ENCODE data around the gene SKAP1.

SKAP1 gene

GRCh38 chr17:48110761-48111160 is 319.3 kb downstream of the SKAP1 start:
- H3K4me1 ChIP-seq (ENCODE audit: low read length) = peaks cover 5% of the 10 kb centered on the region; the same call in 1 of the 2 replicates
- no peak overlapping the region for H3K9ac ChIP-seq (ENCODE audit: low read length)

GRCh38 chr17:48107137-48108055 is 322.6 kb downstream of the SKAP1 start, which contains the start of gene SNX11:
SNX11 (plus strand) TSS chr17:48107766; CDS start chr17:48112044, 4,278 bp downstream.
- H2AFZ ChIP-seq (ENCODE audit: low read length) = peak within 1 kb of the TSS; percentile 81

More at GRCh38 chr17:48110761-48111160, 319.3 kb downstream of the SKAP1 start:
- Histone ChIP-seq H3K36me3 (replicated peaks; ENCODE audit: insufficient read depth, low read length) (no peaks in the 10 kb centered on the region), H3K79me2 (ENCODE audit: low read length) (peaks cover 50% of the 10 kb centered on the region), H2AFZ (ENCODE audit: low read length) (no peak overlapping the region), H3K4me2 (ENCODE audit: low read depth, low read length) (no peak overlapping the region), H3K27me3 (replicated peaks; ENCODE audit: insufficient read depth, low read length) (no peaks in the 10 kb centered on the region), H3K4me3 (ENCODE audit: low read length) (no peak overlapping the region), H3K9me2 (replicated peaks; ENCODE audit: insufficient read depth, low read length) (no peaks in the 10 kb centered on the region), H3K9me3 (replicated peaks; ENCODE audit: insufficient read depth, low read length) (no peaks in the 10 kb centered on the region), H3F3A (ENCODE audit: insufficient read depth, low read length) (peaks cover 10% of the 10 kb centered on the region), H4K20me1 (ENCODE audit: insufficient read depth, low read length) (no peaks in the 10 kb centered on the region; the same call in 1 of the 2 replicates), H3K27ac (ENCODE audit: low read length) (no peak overlapping the region)
- TF ChIP-seq EZH2 (optimal IDR thresholded peaks at IDR 0.05; ENCODE audit: low read depth, low read length) = no peak
- no peak for TF ChIP-seq CTCF (IDR thresholded peaks at IDR 0.05; ENCODE audit: low read length)
- TF ChIP-seq EZH2phosphoT487 (IDR thresholded peaks at IDR 0.05; ENCODE audit: low read length) = no peak
- no peak for DNase-seq

GRCh38 chr17:48106802-48107136 is 323.2 kb downstream of the SKAP1 start:
- no peak for DNase-seq
- Histone ChIP-seq H3K4me2 (ENCODE audit: low read depth, low read length) (peak overlapping the region; percentile 79), H3K9me2 (replicated peaks; ENCODE audit: insufficient read depth, low read length) (no peaks in the 10 kb centered on the region), H3K36me3 (replicated peaks; ENCODE audit: insufficient read depth, low read length) (no peaks in the 10 kb centered on the region), H2AFZ (ENCODE audit: low read length) (peak overlapping the region; percentile 81), H3K27ac (ENCODE audit: low read length) (no peak overlapping the region; the same call in 1 of the 2 replicates), H3K4me1 (ENCODE audit: low read length) (peaks cover 5% of the 10 kb centered on the region; the same call in 1 of the 2 replicates), H3K4me3 (ENCODE audit: low read length) (peak overlapping the region; percentile 83), H3F3A (ENCODE audit: insufficient read depth, low read length) (peaks cover 22% of the 10 kb centered on the region), H3K9me3 (replicated peaks; ENCODE audit: insufficient read depth, low read length) (no peaks in the 10 kb centered on the region), H3K79me2 (ENCODE audit: low read length) (peaks cover 38% of the 10 kb centered on the region), H3K27me3 (replicated peaks; ENCODE audit: insufficient read depth, low read length) (no peaks in the 10 kb centered on the region), H3K9ac (ENCODE audit: low read length) (peak overlapping the region; percentile 79; the same call in 1 of the 2 replicates), H4K20me1 (ENCODE audit: insufficient read depth, low read length) (no peaks in the 10 kb centered on the region; the same call in 1 of the 2 replicates)
- TF ChIP-seq EZH2 (optimal IDR thresholded peaks at IDR 0.05; ENCODE audit: low read depth, low read length) (no peak), EZH2phosphoT487 (IDR thresholded peaks at IDR 0.05; ENCODE audit: low read length) (no peak), CTCF (IDR thresholded peaks at IDR 0.05; ENCODE audit: low read length) (no peak)

More at GRCh38 chr17:48107137-48108055, 322.6 kb downstream of the SKAP1 start, which contains the start of gene SNX11:
- Histone ChIP-seq H3K4me2 (ENCODE audit: low read depth, low read length) (peak within 1 kb of the TSS; percentile 79), H3K27ac (ENCODE audit: low read length) (peak within 1 kb of the TSS; percentile 76; the same call in 1 of the 2 replicates), H3K9me3 (replicated peaks; ENCODE audit: insufficient read depth, low read length) (no peaks in the 10 kb centered on the region), H4K20me1 (ENCODE audit: insufficient read depth, low read length) (no peaks in the 10 kb centered on the region; the same call in 1 of the 2 replicates), H3K9ac (ENCODE audit: low read length) (peak within 1 kb of the TSS; percentile 79), H3K36me3 (replicated peaks; ENCODE audit: insufficient read depth, low read length) (no peaks in the 10 kb centered on the region), H3K27me3 (replicated peaks; ENCODE audit: insufficient read depth, low read length) (no peaks in the 10 kb centered on the region), H3K79me2 (ENCODE audit: low read length) (peaks cover 44% of the 10 kb centered on the region), H3K9me2 (replicated peaks; ENCODE audit: insufficient read depth, low read length) (no peaks in the 10 kb centered on the region), H3F3A (ENCODE audit: insufficient read depth, low read length) (peaks cover 21% of the 10 kb centered on the region), H3K4me3 (ENCODE audit: low read length) (peak within 1 kb of the TSS; percentile 83), H3K4me1 (ENCODE audit: low read length) (peaks cover 5% of the 10 kb centered on the region; the same call in 1 of the 2 replicates)
- TF ChIP-seq EZH2 (optimal IDR thresholded peaks at IDR 0.05; ENCODE audit: low read depth, low read length) = no peak
- peak; percentile 15; the same call in 1 of the 2 replicates for TF ChIP-seq CTCF (IDR thresholded peaks at IDR 0.05; ENCODE audit: low read length)
- DNase-seq = peak; percentile 91
